Right forelimb (tissue), 1 donor: ENCODE measurements around the gene TUT1.
A peak's percentile ranks its signal among the peaks of the same experiment; 100 is the strongest.
"Not testable (repeated sequence)": the region's sequence is repeated elsewhere in the genome, so short reads cannot be mapped to it uniquely, and the experiment has no call there.

Experiments used
- DNase-seq: peaks from one replicate; pipeline ENCODE4 v3.0.0-alpha.2; 2018

Gene TUT1

DNA sequence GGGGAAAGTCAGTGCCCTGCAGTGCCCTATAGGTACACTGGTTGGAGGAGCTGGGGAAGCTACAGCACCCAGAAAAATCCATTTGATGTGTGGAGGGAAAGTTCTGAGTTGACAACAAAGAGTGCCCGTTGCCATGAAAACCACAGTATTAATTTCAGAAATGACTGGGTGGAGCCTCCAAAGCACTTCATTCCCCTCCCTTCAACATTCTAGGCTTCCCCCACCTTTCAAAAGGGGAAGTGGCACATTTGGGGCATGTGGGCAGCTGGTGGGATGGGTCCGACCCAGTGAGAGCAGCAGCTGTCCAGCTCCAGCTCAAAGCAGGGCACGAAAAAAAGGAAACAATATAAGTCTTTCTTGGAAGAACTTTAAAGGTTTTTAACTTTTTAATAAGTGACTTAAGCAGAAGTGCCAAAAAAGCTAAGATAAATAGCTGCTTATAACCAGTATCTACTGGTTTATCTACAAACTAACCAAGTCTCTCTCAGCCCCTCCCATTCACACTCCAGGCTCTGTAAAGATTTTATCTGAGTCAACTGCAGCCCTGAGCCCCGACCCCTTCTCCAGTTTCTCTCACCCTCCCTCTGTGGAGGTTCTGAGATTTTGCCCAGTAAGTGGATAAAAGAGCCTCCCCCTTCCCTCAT is 35.7 kb downstream of the TUT1 start:
- peak; percentile 61 for DNase-seq

DNA sequence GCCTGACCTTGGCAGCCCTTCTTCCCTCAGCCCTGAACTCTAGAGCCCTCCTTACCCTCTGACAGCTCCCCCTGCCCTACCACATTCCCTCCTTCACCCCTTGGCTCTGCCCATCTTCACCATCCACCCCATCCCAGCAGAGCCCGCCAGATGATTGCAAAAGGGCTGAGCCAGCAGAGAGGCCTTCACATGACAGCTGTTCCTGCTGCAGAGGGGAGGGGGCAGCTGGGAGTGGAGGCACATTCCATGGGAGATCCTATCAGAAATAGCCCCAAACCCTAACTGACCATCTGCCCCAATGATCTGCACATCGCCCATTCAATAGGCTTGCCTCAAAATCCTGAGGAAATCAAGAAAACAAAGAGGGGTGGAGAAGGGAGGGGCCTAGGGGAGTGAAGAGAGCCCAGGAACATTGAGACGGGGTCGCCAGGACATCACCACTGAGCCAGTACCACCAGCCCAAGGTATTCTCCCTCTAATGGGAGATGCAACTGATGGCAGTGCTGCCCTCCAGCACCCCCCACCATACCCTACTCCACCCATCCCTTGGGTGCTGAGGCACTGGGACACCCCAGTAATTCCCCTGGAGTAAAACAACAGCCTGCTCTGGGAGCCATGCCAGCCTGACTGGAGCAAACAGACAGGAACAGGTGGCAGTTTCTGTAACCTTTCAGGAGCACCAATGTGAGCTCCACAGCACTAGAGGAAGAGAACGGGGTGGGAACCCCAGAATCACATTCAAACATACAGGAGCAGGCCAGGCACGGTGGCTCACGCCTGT is 36.7 kb downstream of the TUT1 start:
- DNase-seq, result peak; percentile 67

DNA sequence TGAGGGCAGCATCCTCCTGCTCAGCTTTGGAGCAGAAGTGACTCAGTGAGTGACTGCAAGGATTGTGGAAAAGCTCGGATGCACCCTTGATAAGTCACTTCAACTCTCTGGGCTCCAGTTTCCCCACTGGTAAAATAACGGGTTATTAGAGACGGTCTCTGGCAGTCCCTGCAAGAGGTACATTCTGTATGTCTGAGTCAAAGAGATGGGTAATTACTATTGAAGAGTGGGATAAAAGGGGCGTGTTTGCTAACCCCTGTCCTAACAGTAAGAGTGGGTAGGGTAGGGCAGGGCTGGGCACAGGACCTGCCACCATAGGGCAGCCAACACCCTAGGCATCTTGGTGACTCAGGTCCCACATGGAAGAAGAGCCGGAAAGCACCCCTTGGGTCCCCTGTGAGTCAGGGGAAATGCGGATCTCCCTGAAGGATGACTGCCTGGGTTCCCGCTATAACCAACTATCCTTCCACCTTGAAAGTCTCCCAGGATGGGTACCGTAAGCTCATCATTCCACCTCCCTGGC is 37.4 kb downstream of the TUT1 start:
- no peak for DNase-seq

DNA sequence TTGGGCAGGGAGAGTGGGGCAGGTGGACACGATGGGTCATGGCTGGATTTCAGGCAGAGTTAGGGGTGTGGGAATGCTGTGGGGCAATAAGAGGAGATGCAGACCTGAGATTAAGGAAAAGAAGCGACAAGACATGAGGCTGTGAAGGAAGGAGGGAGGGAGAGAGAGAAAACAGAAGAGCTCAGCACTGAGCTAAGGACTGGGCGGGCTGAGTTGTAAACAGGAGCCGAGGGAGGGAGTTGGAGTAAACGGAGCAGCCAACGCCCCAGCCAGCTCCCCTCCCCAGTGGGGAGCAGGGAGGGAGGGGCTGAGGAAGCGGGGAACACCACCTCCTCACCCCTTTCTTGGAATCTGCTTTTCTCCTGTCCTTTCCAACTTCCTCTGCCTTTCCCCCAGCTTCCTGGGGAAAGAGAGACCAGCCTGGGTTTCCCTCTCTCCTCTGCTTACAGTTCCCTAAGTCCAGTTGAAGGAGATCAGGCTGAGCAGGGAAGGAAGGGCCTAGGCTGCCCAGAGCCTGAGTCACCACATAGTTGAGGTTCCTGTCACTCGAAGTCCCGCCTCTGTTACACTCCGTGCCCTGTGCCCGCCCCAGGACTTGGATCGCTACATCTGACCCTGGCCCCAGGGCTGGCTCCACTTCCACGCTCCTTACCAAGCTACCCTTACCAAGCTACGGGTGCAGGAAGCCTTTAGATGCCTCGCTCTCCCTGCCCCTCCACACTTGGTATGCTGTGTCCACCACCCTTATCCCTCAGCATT is 38.1 kb downstream of the TUT1 start:
- peak; percentile 89 for DNase-seq

DNA sequence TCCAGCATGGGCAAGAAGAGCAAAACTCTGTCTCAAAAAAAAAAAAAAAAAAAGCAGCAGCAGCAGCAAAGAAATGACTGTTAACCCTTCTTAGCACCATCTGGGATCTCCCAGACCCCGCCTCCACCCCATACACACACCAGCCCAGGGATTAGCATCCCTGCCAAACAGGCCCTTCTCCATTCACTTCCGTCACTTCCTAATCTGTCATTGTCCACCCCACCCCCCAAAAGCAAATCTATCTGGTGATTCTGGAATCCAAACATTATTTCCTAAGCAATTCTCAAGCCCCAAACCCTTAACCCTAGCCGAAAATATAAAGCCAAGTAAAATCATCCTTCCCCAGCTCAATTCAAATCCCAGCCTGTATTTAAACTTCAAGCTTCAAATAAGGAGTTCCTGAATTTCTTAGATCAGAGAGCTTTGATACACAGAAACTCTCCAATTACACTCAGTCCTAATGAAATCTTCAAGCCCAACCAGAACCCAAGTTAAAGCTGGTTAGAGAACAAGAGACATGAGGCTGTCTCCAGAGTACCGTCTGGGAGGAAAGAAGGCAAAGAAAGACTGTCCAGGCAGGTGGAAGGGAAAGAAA is 38.7 kb downstream of the TUT1 start:
- peak; percentile 59 for DNase-seq

DNA sequence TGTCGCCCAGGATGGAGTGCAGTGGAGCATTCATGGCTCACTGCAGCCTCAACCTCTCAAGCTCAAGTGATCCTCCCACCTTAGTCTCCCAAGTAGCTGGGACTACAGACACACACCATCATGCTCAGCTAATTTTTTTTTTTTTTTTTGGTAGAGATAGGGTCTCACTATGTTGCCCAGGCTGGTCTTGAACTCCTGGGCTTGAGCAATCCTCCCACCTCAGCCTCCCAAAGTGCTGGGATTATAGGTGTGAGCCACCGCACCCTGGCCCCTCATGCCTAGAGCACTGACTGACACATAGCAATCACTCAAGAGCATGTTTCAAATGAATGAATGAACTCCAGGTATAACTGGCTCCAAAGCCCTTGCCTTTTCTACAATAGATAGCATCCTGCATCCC is 40.8 kb downstream of the TUT1 start:
- not testable (repeated sequence) for DNase-seq

DNA sequence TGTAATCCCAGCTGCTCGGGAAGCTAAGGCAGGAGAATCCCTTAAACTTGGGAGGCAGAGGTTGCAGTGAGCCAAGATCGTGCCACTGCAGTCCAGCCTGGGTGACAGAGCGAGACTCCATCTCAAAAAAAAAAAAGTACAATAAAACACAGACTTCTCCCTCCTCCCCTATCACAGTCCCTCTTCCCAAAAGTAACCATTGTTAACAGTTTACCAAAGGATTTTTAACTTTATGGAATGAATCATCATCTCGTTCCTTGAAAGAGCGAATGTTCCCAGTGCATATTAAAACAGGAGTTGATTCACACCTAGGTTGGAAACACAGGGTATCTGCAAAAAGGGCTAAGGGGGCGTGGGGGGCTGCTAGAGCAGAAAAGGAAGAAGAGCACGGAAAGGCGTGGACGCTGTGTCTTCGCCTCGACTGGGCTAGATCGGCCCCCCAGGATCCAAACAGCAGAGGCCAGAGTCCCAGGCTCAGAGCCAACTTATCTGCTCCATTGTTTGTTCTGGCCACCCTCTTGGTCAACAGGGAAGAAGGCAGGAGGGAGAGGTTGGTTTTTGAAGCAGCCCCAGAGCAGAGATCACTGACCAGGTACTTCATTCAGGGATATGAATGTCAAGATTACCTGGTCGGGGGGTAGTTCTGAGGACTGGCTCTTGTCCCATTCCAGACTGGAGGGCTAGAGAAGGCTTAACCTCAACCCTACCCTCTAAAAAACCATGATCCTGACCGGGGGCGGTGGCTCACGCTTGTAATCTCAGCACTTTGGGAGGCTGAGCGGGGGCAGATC is 42.6 kb downstream of the TUT1 start:
- no peak for DNase-seq

DNA sequence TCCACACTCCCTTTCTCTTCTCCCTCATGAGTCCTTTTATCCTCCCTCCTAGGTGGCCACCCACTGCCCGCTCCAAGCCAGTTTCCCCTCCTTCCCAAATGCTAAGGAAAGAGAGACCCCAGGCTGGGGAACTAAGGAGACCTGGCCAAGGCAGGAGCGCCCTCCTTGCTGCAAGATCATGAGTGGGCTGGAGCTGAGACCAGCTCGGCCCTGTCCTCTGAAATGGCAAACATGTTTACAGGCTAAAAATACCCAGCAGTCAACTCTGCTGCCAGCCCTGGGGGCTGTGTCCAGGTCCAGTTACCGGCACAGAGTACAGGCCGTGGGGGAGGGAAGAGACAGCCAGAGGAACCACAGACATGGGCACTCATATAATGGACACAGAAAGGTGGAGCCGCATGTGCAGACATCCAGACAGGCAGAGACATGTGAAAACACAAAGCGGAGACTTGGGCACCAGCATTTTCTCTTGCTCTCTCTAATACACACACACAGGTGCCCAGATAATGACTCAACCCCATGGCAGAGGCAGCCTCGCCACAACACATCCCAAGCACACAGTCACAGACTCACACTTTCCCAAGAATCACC is 43.5 kb downstream of the TUT1 start:
- no peak for DNase-seq

DNA sequence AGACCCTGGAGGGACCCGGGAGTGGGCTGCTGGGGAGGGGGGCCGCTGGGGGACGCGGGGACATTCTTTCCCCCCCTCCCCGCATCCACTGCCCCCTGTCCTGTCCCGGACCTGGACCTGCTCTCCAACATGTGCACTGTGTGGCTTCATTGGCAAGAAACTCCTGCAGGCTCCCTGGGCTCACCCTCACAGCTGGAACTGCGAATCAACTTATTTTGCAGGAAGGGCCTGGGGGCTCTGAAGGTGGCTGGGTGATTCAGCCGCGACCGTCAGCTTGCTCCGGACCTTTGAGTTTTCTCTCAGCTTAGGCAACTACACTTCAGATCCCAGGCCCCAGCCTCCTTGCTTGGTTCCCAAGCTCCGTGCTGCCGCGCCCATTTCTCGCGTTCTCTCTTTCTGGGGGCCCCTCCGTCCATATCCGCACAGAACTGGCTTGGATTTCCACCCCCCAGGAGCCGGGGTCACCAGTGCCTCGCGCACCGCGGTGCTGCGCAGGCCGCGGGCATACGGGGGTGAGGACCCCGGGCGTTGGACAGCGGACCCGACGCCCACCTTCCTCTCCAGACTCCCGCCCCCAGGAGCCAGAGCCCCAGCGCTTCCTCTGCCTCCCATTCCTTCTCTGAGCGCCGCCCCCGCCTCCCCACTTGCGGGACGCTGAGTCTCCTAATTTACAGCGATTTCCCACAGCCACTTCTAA is 44.2 kb downstream of the TUT1 start:
- DNase-seq, result peak; percentile 72

DNA sequence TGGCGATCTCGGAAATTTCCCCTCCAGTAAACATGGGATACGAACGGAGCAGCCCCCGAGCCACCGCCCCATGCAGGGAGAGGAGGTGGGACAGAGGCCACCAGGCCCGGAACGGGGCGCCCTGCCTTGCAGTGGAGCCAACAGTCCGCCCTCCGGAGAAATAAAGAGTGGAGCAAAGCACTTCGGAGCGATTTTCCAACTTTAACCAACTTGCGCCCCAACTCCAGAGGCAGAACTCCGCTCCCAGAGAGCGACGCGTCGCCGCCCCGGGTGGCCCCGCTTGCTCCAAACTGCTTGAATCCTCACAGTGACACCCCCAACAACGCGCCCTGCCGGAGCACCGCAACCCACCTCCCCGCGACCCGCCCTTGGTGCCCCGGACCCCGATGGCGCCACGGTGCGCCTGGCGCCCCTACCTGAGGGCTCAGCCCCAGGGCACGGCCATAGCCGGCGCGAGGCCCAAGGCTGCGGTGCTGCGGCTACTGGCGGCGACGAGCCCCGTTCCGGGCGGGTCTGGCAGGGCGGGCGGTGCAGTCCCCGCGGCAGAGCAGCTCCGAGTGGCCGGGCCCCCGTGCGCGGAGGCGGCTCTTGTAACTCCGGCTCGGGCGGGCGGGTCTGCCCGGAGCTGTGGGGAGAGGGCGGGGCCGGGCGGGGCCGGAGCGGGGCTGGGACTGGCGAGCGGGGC is 44.9 kb downstream of the TUT1 start, which contains the start of gene AHNAK:
AHNAK (minus strand) TSS at position 563 of the 685 bp plus-strand sequence. CDS start 10,708 bp downstream, outside the sequence.
- DNase-seq, result peak; percentile 90

DNA sequence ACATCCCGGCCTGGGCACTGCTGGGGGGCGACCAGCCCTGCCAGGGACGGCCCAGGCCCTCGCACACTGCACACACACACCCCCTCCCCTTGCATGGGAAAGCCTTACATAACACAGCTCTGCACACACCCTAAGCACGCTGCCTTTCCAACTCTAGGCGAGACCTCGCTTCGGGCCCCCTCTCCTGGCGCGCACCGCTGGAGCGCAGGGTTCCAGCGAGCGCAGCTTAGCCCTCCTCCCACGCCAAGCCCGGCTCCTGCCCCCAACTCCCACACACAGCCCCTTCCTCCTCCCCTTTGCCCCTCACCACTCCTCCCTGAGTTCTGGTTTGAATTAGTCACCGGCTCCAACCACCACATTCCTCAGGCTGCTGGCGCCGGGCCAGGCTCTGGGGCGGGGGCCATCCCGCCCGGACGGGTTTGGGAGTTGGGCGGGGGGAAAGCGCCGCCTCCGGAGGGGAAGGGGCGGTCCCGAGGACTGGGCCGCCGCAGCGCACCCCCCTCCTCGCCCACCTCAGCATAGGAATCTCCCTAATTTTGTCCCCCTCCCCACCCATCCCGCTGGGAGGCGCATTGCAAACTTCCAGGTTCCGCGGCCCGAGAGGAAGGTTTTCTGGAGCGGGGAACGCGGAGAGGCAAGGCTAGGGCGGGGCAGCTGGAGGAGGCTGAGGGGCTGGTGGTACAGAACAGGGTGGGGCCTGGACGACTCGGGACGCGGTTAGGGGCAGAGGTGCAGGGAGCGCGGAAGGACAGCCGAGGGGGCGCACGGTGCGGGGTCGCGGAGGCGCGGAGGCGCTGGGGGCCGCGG is 45.7 kb downstream of the TUT1 start:
- peak; percentile 99 for DNase-seq

DNA sequence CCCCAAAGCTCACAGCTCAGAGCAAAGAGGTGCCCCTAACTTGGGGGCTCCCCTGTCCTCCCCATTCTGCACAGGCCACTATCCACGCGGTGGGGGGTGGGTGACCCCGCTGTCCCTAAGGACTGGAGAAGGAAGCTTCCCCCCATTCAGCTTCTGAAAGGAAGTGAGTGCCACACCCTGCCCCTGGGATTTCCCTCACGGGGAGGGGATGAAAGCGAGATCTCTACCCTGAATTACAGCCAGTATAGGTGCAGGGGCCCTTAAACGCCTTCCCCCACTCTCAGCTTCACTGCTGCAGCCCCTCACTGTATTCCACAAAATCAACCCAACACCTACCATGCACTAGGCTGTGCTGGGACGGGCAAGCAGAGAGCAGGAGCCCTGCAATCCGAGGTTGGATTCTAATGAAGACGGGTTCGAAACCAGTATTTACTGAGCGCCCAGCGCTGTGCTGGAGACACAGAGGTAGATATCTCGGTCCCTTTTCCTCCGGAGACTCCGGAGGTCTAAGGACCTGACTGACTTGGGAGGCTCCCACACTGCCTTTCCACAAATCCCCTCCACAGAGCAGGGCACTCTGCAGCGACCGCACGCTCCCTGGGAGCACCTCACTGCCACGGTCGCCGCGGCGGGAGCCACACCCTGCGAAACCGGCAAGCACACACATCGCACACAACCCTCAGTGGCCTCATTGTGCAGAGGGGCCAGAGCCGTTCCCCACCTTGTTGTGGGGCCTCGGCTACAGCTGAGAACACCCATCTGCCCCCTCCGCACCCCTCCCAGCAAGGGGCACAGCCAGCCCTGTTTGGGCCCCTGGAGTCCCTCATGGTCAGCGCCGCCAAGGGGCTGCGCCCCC is 46.5 kb downstream of the TUT1 start:
- peak; percentile 50 for DNase-seq

DNA sequence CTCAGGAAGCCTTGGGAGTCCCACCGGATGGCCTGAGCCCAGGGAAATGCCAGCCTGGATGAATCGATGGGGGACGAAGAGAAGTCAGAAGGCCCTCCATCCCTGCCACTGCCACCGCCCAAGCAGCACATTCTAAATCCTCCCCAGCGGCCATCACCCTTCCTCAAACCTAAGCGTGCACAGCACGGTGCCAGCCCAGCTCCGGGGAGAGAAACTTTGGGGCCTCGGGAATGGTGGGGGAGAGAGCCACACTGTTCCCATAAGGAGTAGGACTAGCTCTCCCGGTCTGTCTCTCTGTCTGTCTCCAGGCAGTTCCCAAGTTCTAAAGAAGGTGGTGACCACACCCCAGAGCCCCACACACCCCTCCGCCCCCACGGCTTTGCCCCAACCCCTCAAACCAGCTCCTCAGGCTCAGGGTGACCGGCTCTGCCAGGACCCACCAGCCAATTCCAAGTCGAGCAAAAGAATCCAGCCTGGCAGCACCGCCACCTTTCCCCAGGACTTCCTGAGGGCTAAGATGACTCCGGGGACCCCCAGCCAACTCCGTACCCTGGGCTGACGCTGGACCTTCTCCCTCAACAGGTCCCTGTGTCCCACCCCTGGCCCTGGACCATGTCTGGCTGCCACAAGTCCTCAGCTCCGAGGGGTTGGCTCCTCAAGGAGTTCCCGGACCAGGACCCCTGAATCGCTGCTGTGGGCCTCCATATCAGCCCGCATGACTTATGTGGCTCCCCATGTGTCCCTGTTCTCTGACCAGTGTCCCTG is 47.5 kb downstream of the TUT1 start:
- peak; percentile 55 for DNase-seq

DNA sequence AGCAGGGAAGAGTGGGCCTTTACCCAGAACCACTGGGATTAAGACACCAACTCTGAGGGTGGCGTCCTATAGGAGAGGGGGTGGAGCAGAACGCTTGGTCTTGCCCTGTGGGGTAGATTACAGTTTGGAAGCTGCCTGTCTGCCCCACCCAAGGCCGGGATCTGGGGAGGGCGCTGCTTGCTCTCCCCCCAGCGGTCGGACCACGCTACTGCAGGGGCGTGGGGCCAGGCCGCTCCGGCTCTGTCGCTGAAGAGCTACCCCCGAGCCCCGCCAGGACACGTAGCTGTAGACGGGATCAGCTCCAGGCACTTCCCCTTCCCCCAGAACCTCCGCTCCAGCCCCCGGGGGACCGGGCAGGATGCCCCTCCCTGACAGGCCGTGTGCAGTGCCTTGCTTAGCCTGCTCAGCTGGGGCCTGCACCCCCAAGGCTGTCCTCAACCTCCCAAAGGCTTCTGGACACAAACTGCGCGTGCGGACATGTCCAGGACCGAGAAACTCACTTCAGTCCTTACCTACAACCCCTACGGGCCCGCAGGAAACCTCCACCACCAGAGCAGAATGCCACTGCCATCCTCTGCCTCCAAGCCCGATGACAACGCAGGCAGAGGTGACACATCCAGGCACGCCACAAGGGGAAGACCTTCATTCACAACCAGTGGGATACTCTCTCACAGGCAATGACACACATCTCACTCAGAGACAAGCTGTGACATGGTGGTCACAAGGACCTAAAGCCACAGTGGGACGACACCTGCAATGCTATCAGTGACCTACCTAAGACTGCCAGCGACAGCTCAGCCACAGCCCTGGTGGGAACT is 48.4 kb downstream of the TUT1 start:
- peak; percentile 91 for DNase-seq

DNA sequence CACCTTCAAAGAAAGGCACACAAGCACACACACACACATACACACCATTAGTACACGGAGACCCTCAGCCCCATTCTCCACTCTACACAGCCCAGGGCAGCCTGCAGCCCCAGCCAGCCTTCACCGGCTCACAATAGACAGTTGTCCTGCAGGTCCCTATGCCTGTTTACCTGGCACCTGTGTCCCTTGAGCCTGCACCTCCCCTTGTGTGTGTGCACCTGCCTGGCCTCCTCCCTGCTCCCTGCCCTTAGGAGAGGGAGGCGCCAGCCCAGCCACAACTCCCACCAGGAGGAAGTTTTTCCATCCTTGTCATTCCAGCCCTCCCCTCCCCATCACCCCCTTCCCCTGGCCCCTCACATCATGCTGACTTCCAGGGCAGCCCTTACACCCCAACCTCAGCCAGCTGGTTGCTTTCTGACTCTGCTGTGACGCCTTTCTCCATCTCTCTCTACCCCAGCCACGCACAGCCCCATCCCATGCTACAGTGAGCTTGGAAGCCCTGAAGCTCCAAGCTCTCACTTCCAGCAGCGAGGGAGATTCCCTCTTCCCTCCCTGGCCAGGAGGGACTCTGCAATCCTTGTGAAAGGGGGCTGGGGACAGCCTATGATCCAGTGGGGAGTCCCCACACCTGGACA is 49.1 kb downstream of the TUT1 start:
- no peak for DNase-seq
